GM21619 (cell line): ENCODE results near the gene EZH1.

ENCODE experiments used
- ATAC-seq: cut with Tn5 transposase; IDR thresholded peaks from one replicate; pipeline ENCODE4 v1.9.1; 2021; ENCODE audit not compliant: unreplicated experiment

The EZH1 gene

DNA sequence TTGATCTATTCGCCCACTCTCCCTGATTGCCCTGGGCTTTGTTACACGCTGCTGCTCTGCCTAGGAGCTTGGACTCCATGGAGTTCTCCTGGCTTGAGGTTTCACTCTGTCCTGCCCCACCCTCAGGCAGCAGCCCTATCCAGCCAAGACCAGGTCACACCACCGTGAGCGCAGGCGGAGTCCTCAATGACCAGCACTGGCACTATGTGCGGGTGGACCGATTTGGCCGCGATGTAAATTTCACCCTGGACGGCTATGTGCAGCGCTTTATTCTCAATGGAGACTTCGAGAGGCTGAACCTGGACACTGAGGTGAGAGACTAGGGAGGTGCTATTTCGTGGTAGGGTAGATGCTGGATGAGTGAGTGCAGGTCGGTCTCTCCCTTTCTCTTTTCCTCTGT lies 59.0 kb downstream of the EZH1 start:
- no peak for ATAC-seq

- ATAC-seq: no peak
Observed at GRCh38 chr17:42684929-42685556, 59.8 kb downstream of the EZH1 start.

GRCh38 chr17:42683407-42684034 lies 61.3 kb downstream of the EZH1 start:
- ATAC-seq: no peak

- no peak for ATAC-seq
Observed at GRCh38 chr17:42682722-42683403, 62.0 kb downstream of the EZH1 start.

GRCh38 chr17:42681976-42682721 lies 62.7 kb downstream of the EZH1 start, which contains the start of gene CNTNAP1:
Gene CNTNAP1, plus strand, starts transcription at chr17:42682531. Its CDS starts 299 bp downstream, at chr17:42682830.
- ATAC-seq: no peak

- ATAC-seq: no peak
Observed at GRCh38 chr17:42680331-42680808, 64.5 kb downstream of the EZH1 start.

- no peak for ATAC-seq
Observed at GRCh38 chr17:42679492-42680330, 65.1 kb downstream of the EZH1 start.

DNA sequence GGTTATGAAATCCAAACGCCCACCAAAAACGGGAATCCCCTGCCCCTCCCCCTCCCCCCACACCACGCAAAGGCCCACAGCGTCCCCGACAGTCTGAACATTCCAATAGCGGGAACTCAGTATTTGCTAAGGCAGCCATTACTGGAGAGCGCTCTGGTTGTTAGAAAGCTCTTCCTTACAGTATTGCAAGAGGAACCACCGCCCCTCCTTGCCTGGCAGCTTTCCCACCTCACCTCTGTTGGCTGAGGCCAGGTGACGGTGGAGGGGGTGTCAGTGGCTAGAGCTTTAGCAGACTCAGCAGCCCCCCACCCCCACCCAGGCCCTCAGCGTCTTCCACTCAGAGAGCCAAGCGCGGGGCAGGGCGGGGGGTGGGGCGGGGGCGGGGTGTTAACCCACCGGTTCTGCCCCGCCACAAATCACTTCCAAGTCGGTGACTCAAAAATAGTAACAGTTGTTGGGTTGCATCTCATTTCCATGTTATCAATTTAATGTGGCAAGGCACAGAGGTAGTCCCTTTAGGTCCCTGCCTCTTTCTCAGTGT lies 65.8 kb downstream of the EZH1 start:
- no peak for ATAC-seq

DNA sequence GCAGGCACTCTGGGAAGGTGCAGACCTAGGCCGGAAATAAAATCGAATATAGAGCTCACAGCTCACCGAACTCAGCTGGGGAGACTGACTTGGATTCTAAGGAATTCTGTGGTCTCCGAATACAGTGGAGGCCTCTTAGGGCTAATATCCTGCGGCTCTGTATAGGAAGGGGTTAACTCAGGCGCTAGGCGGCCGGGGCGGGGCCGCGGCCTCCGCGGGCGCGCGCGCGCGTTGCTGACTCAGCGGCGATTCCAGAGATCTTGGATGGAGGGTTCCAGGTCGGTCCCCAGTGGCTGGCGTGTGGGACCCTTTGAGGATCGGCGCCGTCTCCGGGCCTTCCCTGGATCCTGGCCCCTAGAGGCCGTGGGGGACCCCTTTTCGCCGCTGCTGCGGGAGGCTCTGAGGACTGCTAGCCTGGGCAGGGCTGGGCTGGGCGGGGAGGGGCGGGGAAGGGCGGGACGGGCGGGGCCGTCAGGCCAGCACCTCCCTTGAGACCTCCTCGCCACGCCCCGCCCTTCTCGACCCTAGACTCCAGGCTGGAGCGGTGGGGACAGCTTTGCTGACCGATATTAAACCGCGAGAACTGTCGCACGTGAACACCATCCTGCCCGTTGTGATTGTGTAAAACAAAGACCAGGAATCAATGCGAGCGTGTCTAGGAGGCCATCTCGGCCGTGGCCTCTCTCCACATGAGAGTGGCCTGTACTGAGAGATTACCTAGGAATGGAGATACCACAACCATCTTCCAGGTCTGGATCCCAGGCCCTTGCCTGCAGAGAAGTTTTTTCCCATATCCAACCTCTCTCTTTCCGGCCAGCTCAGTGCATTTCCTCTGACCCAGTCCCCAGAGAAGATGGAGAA lies 66.7 kb downstream of the EZH1 start:
- peak; percentile 25 for ATAC-seq

- ATAC-seq: peak; percentile 54
Observed at GRCh38 chr17:42677012-42677857, 67.6 kb downstream of the EZH1 start.

GRCh38 chr17:42676424-42677011 lies 68.3 kb downstream of the EZH1 start, which contains the start of gene PLEKHH3:
Gene PLEKHH3, minus strand, starts transcription at chr17:42676994. Its CDS starts 431 bp downstream, at chr17:42676563.
- ATAC-seq: peak; percentile 1

DNA sequence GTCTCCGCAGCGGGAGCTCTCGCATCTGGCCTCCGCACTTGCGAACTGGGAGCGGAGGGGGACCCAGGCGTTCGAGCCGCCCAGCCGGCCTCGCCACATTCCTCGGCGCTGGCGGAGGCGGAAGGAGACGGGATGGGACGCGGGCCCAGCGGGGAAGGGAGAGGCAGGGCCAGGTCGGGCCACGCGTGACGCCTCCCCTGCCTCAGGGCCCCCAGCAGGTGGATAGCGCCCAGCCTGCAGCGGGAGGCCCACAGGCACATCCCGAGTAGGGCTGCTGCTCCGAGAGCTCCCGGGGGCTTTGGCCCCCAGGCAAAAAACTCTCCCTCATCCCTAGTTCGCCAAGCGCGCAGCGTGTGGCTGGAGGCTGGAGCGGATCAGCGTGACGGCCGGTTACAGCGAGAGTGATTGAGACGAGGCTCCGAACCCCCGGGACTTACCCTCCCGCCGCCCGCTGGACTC lies 68.8 kb downstream of the EZH1 start:
- no peak for ATAC-seq

- no peak for ATAC-seq
Observed at GRCh38 chr17:42675348-42675964, 69.4 kb downstream of the EZH1 start.

- no peak for ATAC-seq
Observed at GRCh38 chr17:42674755-42675347, 70.0 kb downstream of the EZH1 start.

DNA sequence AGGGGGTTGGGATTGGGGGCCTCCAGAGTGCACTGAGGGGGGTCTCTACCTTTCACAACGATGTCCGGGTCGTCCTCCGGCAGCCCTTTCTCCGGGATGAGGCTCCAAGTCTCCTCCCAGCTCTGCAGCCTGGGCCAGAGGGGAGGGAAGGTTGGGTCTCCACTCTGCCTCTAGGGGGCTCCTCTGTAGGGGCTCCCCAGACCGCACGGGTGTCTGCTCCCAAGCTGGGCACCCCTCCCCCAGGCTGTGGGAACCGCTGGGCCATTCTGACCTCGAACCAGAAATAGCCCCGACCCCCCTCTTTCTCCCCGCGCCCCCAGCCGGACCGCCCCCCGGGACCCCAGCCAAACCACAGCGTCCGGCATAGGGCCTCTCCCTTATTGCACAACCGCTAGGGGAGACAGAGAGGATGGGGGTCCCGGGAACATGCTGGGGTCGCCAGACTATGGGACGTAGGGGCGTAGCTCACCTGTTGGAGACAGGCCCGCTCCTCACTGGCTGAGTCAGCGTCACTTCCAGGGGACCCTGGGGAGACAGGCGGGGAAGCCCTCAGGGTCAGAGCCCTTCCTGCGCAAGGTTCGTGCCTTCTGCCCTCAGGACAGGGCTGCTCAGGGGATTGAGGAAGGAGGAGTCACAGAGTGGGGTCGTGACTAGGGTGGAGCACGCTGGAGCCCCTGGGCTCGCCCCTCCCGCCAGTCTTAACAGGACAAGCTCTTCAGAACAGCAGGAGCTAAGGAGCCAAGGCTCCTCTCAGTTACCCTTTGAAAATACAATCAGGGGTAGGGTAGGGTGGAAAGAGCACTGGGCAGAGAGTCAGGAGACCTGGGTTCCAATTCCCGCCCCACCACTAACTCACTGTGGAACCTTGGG lies 70.7 kb downstream of the EZH1 start:
- ATAC-seq: no peak
